GM15510 (cell line): ENCODE measurements around the gene GMCL1.

Experiments used
- POLR2A ChIP-seq: IDR thresholded peaks from 3 replicates; pipeline ENCODE4 v1.6.1; 2011; ENCODE audit warnings: borderline replicate concordance; ENCODE audit not compliant: insufficient read length; ENCODE audit errors: extremely low read depth

GMCL1 gene

GRCh38 chr2:69829256-69830044 lies at the start of gene GMCL1:
Gene GMCL1, plus strand, starts transcription at chr2:69829660. Its CDS starts 233 bp downstream, at chr2:69829893.
- TF ChIP-seq POLR2A = peak; percentile 77

GRCh38 chr2:69780921-69781320 lies 48.5 kb upstream of the GMCL1 start:
- TF ChIP-seq POLR2A = no peak

- TF ChIP-seq POLR2A = no peak
Measured at GRCh38 chr2:69781321-69782248, 47.9 kb upstream of the GMCL1 start.

GRCh38 chr2:69784228-69784627 lies 45.2 kb upstream of the GMCL1 start:
- TF ChIP-seq POLR2A = no peak

GRCh38 chr2:69785358-69785757 lies 44.1 kb upstream of the GMCL1 start:
- TF ChIP-seq POLR2A = no peak

- TF ChIP-seq POLR2A = no peak
Measured at GRCh38 chr2:69786052-69786560, 43.4 kb upstream of the GMCL1 start.

GRCh38 chr2:69789175-69789721 lies 40.2 kb upstream of the GMCL1 start:
- no peak for TF ChIP-seq POLR2A

- TF ChIP-seq POLR2A = no peak
Measured at GRCh38 chr2:69789772-69790600, 39.5 kb upstream of the GMCL1 start.

GRCh38 chr2:69790601-69790959 lies 38.9 kb upstream of the GMCL1 start:
- TF ChIP-seq POLR2A = no peak

- TF ChIP-seq POLR2A = no peak
Measured at GRCh38 chr2:69791045-69791444, 38.4 kb upstream of the GMCL1 start.

- no peak for TF ChIP-seq POLR2A
Measured at GRCh38 chr2:69796174-69796573, 33.3 kb upstream of the GMCL1 start.

- no peak for TF ChIP-seq POLR2A
Measured at GRCh38 chr2:69797235-69797634, 32.2 kb upstream of the GMCL1 start.

GRCh38 chr2:69797836-69798289 lies 31.6 kb upstream of the GMCL1 start:
- no peak for TF ChIP-seq POLR2A

GRCh38 chr2:69798290-69798908 lies 31.1 kb upstream of the GMCL1 start:
- no peak for TF ChIP-seq POLR2A
